ENCODE data around the gene EXOC3. TPM values are rescaled to one million over a fixed set of nuclear protein-coding genes. Genes with fewer than 3 reads are reported as not detected.

Gene EXOC3
- total RNA-seq, 3 donors from 2014 or later = 49.8 to 63.7 (median 53.3) TPM

- no peaks in the 10 kb centered on the region for H3K36me3 ChIP-seq
- DNase-seq (ENCODE audit: low spot score in 2 of 2) = no peak
- TF ChIP-seq POLR2A (IDR thresholded peaks at IDR 0.05) = no peak
- TF ChIP-seq CTCF (IDR thresholded peaks at IDR 0.05) = no peak
- no peak for TF ChIP-seq POLR2AphosphoS5 (IDR thresholded peaks at IDR 0.05)
- no peak overlapping the region for H3K27ac ChIP-seq
- no peaks in the 10 kb centered on the region for H3K9me3 ChIP-seq
- intact Hi-C loops (cut with DNase I; ENCODE audit: low total_unique reads) = no loop called here
- peaks cover 0 to 6% of the 10 kb centered on the region in 2 donors for H3K4me1 ChIP-seq
- H3K4me3 ChIP-seq = no peak overlapping the region
- H3K27me3 ChIP-seq = peaks cover 14 to 82% of the 10 kb centered on the region in 2 donors
Measured at GRCh38 chr5:477871-478270, 34.9 kb downstream of the EXOC3 start.

GRCh38 chr5:478369-478981, 35.5 kb downstream of the EXOC3 start:
- Histone ChIP-seq H3K27ac (no peak overlapping the region), H3K27me3 (peaks cover 14 to 88% of the 10 kb centered on the region in 2 donors), H3K4me3 (no peak overlapping the region), H3K9me3 (no peaks in the 10 kb centered on the region), H3K4me1 (peaks cover 0 to 6% of the 10 kb centered on the region in 2 donors), H3K36me3 (no peaks in the 10 kb centered on the region)
- intact Hi-C loops (cut with DNase I; ENCODE audit: low total_unique reads) = no loop called here
- no peak for TF ChIP-seq POLR2A (IDR thresholded peaks at IDR 0.05)
- TF ChIP-seq CTCF (IDR thresholded peaks at IDR 0.05) = no peak
- no peak for TF ChIP-seq POLR2AphosphoS5 (IDR thresholded peaks at IDR 0.05)
- DNase-seq (ENCODE audit: low spot score in 2 of 2) = no peak

- Histone ChIP-seq H3K4me3 (no peak overlapping the region), H3K4me1 (peaks cover 0 to 6% of the 10 kb centered on the region in 2 donors), H3K27me3 (peaks cover 14 to 92% of the 10 kb centered on the region in 2 donors), H3K36me3 (no peaks in the 10 kb centered on the region), H3K9me3 (no peaks in the 10 kb centered on the region), H3K27ac (no peak overlapping the region)
- TF ChIP-seq CTCF (IDR thresholded peaks at IDR 0.05) = no peak
- no peak for TF ChIP-seq POLR2A (IDR thresholded peaks at IDR 0.05)
- no peak for TF ChIP-seq POLR2AphosphoS5 (IDR thresholded peaks at IDR 0.05)
- no peak for DNase-seq (ENCODE audit: low spot score in 2 of 2)
- intact Hi-C loops (cut with DNase I; ENCODE audit: low total_unique reads) = no loop called here
Measured at GRCh38 chr5:478982-479535, 36.1 kb downstream of the EXOC3 start.

- peaks cover 14 to 95% of the 10 kb centered on the region in 2 donors for H3K27me3 ChIP-seq
Measured at GRCh38 chr5:479566-480319, 36.8 kb downstream of the EXOC3 start.

More at GRCh38 chr5:479566-480319, 36.8 kb downstream of the EXOC3 start:
- no peaks in the 10 kb centered on the region for H3K9me3 ChIP-seq
- TF ChIP-seq POLR2AphosphoS5 (IDR thresholded peaks at IDR 0.05) (no peak), POLR2A (IDR thresholded peaks at IDR 0.05) (no peak), CTCF (IDR thresholded peaks at IDR 0.05) (no peak)
- H3K4me1 ChIP-seq = peaks cover 0 to 6% of the 10 kb centered on the region in 2 donors
- no peak overlapping the region for H3K27ac ChIP-seq
- no peaks in the 10 kb centered on the region for H3K36me3 ChIP-seq
- no peak overlapping the region for H3K4me3 ChIP-seq
- intact Hi-C loops (cut with DNase I; ENCODE audit: low total_unique reads) = no loop called here
- DNase-seq (ENCODE audit: low spot score in 2 of 2) = no peak

Measured in breast epithelium (tissue), 4 donors.